HG03108 (cell line): ENCODE data around the gene ZNF212.

Source experiments
- ATAC-seq: cut with Tn5 transposase; IDR thresholded peaks from one replicate; pipeline ENCODE4 v1.9.1; 2021; ENCODE audit warnings: moderate library complexity; ENCODE audit not compliant: unreplicated experiment

ZNF212 gene

DNA sequence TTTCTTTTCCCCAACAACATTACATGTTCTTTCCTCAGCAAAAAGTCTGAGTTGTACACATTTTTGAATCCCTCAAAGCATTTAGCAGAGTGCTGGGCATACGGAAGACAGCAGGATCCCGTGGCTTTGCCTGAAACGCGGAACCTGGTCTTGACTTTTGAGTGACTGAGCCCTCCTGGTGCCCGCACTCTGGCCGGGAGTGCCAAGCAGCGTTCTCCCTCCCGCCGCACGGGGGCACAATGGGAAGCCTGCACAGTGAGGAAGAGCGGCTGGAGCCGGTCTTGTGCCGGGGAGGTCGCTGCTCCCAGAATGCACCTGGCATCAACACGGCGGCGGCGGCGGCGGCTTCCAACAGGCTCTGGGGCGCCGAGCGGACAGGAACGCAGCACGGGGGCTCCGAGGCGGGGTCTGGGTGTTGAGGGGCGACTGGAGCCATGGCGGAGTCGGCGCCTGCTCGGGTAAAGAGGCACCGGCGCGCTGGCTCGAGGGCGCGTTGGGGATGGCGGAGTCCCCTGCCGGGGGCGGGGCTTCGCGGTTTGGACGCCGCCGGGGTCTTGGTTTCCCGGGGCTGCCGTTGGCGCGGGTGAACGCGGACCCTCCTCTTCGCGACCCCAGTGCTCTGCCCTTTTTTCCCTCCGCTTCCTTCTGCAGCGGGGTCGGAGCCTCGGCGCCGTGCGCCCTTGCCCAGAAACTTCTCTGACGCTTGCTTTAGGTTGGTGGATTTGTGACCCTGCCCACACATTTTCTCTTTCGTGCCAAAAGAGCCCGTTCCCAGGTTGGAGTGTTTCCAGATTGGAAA, at the start of gene ZNF212:
ZNF212 (plus strand) TSS at position 307 of the 799 bp plus-strand sequence; CDS start at position 435, 128 bp downstream.
- ATAC-seq, result peak; percentile 100

DNA sequence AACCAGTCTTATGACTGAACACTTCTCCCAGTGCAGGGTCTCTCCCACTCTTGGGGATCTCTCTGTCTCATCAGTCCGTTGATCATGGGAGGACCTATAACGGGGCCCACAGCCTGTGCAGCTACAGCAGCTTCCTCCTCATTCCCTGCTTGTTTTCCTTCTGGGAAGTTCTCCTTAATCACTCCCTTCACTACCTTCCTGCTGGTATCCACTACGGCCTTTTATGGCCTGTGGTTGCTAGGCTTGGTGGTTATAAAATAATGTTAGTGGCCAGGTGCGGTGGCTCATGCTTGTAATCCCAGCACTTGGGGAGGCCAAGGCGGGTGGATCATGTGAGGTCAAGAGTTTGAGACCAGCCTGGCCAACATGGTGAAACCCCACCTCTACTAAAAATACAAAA, 47.6 kb upstream of the ZNF212 start:
- ATAC-seq, result no peak

DNA sequence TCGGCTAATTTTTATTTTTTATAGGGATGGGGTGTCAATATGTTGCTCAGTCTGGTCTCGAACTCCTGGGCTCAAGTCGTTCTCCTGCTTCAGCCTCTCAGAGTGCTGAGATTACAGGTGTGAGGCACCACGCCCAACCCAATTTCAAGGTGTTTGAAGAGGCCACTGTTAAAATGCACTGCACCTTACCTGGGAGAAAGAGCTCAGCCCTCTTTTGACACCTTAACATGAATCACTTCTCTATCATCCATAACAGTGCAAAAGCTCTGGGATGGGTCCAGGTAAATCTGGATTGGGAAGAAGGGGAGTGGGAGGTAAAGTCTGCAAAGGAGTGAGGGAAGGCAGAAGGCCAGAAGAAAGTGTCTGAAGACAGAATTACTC, 44.7 kb upstream of the ZNF212 start:
- no peak for ATAC-seq

DNA sequence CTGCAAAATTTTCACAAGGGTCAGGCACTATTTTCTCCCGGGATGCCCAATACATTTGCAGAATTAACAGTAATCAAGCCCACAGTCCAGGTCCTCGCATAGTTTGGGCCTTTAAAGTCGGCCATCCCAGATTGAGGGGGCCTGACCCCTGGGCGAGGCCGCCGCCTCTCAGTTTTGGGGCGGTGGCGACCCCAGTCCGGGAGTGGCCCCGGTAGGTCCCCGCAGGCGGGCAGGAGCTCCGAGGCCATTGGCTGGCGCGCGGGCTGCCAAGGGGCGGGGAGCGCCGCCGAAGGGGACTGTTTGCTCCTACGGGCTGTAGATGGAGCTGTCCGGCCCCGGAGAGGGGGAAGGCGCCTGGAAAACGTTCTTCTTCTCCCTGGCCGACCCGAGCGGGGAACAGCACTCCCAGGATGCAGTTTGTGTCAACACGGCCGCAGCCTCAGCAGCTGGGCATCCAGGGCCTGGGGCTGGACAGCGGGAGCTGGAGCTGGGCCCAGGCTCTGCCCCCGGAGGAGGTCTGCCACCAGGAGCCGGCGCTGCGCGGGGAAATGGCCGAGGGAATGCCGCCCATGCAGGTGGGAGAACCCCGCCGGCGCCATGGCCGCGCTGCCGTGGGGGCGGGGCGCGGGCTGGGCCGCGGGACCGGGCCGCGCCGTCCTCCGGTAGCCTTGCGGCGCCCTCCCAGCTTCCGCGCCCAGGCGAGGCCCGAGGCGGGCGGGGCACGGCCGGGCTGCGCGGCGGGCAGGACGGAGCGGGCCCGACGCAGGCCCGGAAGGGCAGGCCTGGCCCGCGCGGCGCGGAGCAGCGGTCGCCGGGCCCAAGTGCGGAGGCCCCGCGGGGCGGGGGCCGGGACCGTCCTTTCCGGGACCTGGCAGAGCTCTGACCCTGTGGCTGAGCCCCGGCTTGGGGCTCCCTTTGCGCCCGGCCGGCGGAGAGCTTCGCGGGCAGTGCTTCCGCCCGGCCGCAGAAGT, 44.0 kb upstream of the ZNF212 start, which contains the start of gene ZNF282:
ZNF282 (plus strand) TSS at position 367 of the 971 bp plus-strand sequence; CDS start at position 411, 44 bp downstream.
- peak; percentile 96 for ATAC-seq

DNA sequence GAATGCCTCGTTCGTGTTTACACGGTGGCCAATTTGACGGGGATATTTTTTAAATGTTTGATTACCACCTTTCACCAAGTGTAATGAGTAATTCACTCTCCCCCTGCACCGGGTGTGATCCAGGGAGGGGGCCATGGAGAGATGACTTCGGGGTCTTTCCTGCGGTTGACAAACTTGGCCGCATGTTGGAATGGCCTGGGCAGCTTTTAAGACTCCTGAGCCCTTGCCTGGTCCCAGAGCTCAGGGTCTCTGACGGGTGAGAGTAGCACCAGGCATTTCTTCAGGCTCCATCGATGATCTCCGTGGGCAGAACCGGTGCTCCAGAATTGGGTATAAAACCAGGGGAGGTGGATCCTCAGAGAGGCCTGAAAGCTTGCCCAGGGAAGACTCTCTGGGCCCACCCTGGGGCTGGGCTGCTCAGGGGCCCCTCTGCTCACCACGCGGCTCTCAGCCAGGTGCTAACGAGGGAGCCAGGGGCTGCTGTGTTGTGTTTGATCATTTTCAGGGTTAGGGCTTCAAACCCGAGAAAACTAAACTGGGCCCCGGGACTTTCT, 43.2 kb upstream of the ZNF212 start:
- no peak for ATAC-seq

DNA sequence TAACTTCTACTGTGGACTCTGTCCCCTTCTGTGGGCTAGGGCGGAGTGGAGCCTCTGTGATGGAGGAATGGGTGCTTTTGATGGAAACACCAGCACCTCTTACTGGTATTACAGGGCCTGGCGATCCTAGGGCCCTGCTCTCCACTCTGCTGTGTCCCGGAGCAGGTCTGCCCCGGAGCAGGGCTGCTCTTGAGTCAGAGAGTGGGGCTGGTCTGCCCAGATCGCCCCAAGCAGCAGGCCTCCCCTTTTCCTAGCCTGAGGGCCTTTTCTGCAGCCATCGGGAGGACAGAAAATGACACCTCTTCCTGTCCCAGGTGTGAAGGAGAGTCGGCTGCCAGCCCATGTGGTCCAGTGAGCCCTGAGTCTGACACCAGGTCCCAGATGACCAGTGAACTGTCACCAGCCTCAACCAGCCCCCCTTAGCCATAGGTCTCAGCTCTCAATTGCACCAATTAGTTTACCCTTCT, 42.7 kb upstream of the ZNF212 start:
- no peak for ATAC-seq

DNA sequence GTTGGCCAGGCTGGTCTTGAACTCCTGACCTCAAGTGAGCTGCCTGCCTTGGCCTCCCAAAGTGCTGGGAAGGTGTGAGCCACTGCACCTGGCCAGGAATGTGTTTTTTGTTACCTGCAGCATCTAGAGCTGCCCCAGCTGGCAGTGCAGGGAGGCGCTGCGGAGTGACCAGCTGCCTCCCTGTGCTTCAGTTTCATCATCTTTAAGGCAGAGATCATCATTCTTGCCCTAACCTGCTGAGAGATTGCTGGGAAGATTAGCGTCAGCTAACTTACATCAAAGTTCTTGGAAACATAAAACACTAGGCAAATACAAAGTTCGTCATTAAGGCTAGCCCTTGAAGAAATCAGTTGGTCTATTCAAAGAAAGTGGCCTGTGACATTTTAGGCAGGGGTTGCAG, 41.8 kb upstream of the ZNF212 start:
- ATAC-seq, result no peak

DNA sequence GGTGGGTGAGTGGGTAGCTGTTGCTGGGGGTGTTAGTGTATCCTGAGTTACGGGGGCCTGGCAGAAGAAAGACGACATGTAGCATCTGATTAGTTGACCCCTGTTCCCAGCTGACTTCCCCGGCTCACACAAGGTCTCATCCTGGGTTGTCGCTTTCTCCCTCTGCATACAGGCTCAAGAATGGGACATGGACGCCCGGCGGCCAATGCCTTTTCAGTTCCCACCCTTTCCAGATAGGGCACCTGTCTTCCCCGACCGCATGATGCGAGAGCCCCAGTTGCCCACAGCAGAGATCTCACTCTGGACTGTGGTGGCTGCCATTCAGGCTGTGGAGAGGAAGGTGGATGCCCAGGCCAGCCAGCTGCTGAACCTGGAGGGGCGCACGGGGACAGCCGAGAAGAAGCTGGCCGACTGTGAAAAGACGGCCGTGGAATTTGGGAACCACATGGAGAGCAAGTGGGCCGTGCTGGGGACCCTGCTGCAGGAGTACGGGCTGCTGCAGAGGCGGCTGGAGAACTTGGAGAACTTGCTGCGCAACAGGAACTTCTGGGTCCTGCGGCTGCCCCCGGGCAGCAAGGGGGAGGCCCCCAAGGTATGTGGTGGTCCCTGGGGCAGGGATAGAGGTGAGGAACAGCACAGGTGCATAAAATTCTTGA, 41.2 kb upstream of the ZNF212 start:
- no peak for ATAC-seq

DNA sequence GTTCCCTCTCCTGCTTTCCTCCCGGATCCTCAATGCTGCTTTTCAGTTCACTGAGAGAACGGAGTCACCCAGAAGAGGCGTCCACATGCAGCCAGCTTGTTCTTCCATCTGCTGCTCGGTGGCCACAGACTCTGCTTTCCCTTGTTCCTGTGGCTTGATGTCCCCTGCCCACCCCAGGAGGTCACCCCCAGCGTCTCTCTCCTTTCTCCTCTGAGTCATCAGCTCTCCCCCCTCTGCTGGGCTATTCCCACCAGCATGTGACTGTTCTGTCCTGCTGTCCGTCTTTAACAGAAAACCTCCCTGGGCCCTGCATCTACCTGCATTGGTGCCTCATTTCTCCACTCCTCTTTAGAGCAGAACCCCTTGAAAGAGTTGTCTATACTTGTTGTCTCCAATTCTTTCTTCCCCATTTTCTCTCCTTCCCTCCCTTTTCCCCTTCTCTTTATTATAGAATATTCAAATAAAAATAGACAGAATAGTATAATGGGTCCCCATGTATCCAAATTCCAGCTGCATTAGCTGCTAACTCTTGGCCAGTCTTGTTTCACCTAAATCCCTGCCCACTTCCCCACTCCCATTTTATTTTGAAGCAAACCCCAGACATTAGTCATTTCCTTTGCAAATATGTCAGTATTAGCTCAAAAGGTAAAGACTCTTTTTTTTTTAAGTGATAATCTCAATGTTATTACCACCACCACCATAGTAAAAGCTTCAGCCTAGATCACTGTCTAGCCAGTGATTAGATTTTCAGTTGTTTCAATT, 40.0 kb upstream of the ZNF212 start:
- no peak for ATAC-seq

DNA sequence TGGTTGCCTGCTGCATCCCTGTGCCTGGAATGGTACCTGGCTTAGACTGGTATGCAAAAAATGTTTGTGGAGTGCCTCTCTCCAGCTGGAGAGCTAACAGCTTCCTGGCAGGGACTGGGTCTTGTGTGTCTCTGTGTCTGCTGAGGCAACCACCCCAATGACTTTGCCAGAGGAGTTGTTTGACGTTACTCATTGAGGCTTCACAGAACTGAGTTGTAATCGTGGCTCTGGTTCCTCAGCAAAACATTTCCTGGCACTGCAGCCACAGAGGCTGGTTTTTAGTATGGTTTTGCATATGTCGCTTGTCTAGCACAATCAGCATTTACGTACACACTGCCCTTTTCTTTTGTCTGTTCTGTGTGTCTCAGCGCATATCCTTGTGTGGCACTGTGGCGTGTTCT, 36.6 kb upstream of the ZNF212 start:
- no peak for ATAC-seq

DNA sequence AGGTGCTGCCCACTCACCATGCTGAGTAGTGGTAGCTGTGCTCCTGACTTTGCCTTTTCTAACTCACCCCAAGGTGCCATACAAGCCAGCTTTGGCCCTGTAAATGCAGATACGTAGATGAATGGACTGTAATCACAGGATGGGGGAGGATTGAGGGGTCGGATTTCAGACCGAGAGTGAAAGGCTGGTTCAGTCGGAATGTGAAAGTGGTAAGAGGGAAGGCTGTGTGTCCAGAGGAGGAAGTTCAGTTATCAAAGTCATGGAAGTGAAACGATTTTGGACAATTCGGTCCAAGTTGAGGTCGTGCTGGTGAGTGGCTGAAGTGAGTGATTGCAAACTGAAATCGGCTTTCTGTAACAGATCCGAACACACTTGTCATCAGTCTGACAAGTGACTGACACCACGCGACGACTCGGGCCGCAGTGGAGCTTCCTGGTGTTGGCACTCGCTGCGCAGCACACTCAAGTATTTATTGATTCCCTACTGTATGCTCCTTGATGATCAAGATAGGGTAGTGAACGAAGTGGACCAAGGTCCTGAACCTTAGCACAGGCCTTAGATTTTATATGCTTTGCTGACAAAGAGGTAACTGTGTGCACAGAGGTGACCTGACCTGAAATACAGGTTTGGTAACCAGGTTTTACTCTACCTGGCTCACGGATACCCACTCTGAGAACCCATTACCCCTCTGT, 33.6 kb upstream of the ZNF212 start:
- ATAC-seq, result no peak

DNA sequence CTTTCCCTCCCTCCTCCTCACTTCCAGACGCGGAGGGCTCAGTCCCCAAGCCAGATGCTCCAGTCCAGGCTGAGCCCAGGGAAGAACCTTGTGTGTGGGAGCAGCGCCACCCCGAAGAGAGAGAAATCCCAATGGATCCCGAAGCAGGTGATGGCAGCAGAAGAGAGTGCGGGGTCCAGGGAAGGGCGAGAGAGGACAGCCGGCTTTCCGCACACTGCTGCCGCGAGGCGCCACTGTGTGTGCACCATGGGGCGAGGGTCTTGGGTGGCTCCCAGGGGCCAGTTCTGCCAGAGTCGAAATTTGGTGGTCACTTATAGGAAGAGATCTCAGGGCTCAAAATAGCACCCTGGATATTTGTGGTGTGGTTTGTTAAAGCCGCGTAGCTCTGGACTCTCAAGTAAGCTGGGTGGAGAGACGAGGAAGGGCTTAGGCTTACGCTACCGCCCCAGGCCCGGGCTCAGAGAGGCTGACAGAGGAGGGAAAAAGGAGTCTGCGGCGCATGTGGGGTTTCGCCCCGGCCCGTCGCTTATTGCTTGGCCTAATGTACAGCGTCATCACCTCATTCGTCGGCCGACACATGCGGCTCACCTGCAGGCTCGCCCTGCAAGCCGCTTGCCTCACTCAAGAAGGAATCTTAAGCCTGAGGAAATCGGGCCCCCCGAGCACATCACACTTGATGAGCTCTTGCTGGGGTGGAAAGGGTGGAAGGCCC, 32.0 kb upstream of the ZNF212 start:
- ATAC-seq, result no peak

DNA sequence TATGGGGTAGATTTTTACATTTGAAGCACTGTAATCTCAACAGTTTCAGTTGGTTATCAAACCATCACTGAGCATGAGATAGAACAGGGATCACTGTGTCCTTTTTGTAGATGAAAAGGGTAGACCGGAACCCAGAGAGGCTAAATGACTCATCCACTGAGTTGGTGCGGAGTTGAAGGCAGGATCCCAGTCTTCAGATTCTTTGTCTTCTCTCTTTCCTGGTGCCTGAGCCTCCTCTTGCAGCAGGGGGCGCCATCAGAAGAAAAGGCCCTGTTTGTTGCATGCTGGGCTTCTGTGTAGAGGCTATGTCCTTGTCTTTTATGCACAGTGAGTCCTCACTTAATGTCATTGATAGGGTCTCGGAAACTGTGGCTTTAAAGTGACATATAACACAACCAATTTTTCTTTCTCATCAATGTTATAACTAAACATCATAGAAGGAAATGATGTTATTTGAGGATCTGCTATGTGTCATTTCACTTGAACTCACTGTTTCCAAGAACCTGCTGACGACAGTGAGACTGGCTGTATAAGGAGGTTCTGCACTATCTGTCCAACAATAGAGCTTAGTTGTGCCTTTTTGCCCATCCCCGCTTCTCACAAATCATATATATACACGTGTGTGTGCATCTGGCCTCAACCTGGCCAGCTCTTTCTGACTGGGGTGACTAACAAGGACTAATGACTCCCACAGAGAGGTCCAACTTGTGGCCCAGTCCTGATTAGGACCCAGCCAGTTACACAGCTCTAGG, 29.8 kb upstream of the ZNF212 start:
- no peak for ATAC-seq

DNA sequence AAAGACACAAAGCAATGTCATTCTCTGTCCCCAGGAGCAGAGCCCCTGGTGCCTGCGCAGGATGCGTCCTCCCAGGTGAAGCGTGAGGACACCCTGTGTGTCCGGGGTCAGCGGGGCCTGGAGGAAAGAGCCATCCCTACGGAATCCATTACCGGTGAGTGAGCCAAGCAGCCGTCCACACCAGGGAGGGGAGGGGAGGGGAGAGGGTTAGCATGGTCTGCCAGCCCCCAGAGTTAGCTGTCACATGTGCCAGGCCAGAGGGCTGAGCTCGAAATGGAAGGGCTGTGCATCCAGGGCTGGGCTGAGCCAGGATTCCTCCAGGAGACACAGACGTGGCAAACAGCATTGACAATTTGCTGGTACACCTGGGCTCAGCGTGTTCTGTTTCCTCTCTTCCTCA, 28.9 kb upstream of the ZNF212 start:
- ATAC-seq, result no peak

DNA sequence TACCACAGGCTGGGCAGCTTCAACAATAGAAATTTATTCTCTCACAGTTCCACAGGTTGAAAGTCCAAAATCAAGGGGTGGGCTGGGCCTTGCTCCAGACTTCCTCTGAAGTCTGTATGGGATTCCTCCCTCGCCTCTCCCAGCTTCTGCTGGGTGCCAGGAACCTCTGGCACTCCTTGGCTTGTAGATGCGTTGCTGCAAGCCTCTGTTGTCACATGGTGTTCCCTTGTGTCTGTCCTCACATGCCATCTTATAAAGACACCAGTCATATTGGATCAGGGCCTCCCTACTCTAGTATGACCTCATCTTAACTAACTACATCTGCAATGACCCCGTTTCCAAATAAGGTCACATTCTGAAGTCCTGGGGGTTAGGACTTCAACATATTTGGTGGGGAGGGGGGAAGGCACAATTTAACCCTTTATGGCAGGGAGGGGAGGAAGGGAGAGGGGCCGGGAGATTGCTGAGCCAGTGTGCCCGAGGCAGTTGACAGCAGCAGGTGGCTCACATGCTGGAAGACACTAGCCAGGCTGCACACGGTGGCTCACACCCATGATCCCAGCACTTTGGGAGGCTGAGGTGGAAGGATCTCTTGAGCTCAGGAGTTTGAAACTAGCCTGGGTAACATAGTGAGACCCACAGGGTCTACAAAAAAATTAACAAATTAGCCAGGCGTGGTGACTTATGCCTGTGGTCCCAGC, 25.3 kb upstream of the ZNF212 start:
- ATAC-seq, result no peak

DNA sequence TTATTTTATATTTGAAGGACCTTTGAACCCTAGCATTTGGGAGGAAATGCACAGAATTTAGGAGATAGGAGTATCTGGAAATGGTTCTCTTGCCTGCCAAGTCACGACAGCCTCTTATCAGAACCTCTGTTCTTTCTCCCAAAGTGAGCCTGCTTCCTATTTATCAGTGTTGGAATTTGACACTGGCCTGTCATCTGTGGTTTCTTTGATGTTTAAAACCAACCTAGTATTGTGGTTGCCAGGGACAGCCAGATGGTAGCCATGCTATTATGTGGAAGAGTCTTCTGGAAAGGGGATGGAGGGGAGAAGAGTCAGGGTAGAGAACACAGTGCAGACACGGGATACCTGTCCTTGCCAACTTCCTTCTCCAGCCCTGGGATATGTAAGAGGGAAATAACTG, 23.0 kb upstream of the ZNF212 start:
- no peak for ATAC-seq

DNA sequence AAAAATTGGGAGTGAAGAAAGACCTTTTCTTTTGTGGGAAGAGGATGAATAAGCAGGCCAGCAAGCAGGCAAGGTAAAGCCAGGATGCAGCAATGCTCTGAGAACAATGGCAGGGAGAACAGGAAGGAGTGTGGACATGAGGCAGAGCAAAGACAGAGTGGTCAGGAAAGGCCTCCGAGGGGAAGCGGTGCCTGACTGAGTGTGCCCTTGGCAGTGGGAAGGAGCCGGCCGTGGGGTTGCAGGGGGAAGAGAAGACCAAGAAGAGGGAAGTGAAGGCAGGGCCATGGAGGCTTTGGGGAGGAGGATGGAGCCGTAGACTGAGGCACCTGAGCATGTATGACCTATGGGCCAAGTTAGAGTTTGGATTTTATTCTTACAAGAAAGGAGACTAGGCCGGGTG, 21.9 kb upstream of the ZNF212 start:
- no peak for ATAC-seq
